HCT116 (cell line): ENCODE data around the gene MGAT4C.

Experiments used
- EZH2phosphoT487 ChIP-seq: fragments of 200-600 bp; IDR thresholded peaks from 2 replicates; pipeline ENCODE4 v1.6.1; 2018; ENCODE audit warnings: antibody characterized with exemption, borderline replicate concordance
- TCF7L2 ChIP-seq: IDR thresholded peaks from 2 replicates; pipeline ENCODE4 v1.7.0; 2011; ENCODE audit warnings: borderline replicate concordance, inconsistent platforms; ENCODE audit not compliant: insufficient read depth, insufficient read length; ENCODE audit errors: extremely low read depth
- ZBTB33 ChIP-seq: IDR thresholded peaks from 2 replicates; pipeline ENCODE4 v1.6.1; 2011; ENCODE audit warnings: mild to moderate bottlenecking, low read length, moderate library complexity; ENCODE audit not compliant: insufficient replicate concordance; ENCODE audit errors: extremely low read depth

DNA sequence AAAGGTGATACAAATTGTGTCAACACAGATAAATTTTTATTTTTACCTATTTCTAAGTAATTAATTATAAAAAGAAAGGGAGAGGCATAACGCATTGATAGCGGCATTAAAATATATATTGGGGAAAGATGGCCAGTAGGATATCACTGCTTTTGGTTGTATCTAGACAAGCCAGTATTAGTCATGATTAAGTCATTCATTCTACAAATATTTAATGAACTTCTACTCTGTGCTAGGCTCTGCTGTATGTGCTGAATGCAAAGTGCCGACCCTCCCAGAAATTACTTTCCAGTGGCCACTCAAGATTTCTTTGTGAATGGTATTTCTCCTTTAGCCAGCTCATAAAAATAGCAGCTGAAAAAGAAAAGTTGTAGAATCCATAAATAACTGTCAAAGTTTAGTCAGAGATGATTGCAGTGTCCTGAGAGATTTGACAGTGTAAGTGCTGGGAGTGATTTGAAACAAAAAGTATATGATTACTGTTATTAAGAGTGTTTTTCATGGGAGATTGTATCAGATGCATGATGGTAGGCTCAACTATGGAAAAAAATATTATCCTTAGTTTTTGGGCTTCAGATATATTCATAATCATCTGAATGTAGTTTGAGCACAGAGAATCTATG lies 133.2 kb downstream of the MGAT4C start:
- TF ChIP-seq TCF7L2 (no peak), ZBTB33 (no peak), EZH2phosphoT487 (no peak)
